DND-41 (cell line): ENCODE data around the gene POLD1.
"Not testable (repeated sequence)": the region's sequence is repeated elsewhere in the genome, so short reads cannot be mapped to it uniquely, and the experiment has no call there.

Experiments used
- ATAC-seq: fragments of 200-7000 bp; cut with Tn5 transposase; 3 replicates; pipeline ENCODE4 v1.9.1; 2021; ENCODE audit warnings: low read depth; ENCODE audit not compliant: insufficient read depth
- DNase-seq: peaks from one replicate; pipeline ENCODE4 v3.0.0-alpha.2; 2020
- H2AFZ ChIP-seq: 2 replicates; pipeline ENCODE4 v1.6.0; 2012; ENCODE audit warnings: low read depth, low read length
- H3K27ac ChIP-seq: 2 replicates; pipeline ENCODE4 v1.5.1; 2012; ENCODE audit warnings: low read length, inconsistent platforms
- H3K27me3 ChIP-seq: fragments of 200-600 bp; sonication (generic); 2 replicates; pipeline ENCODE4 v1.6.0; 2012; ENCODE audit warnings: low read length, mild to moderate bottlenecking, inconsistent platforms; ENCODE audit not compliant: insufficient read depth, poor library complexity
- H3K36me3 ChIP-seq: 2 replicates; pipeline ENCODE4 v1.5.1; 2012; ENCODE audit warnings: low read length, inconsistent platforms; ENCODE audit not compliant: insufficient read depth
- H3K4me1 ChIP-seq: 2 replicates; pipeline ENCODE4 v1.5.1; 2012; ENCODE audit warnings: mild to moderate bottlenecking, low read length; ENCODE audit not compliant: insufficient read depth
- H3K4me2 ChIP-seq: 2 replicates; pipeline ENCODE4 v1.6.0; 2012; ENCODE audit warnings: mild to moderate bottlenecking, moderate library complexity, low read length, inconsistent platforms; ENCODE audit not compliant: insufficient read depth
- H3K4me3 ChIP-seq, 2 experiments: fragments of 200-600 bp in 1 of 2; shearing (Covaris generic) in 1 of 2; 2 replicates each; pipeline ENCODE4 v1.5.1; 2012 to 2016; ENCODE audit warnings: inconsistent platforms in 2 of 2, low read length in 2 of 2, mild to moderate bottlenecking in 2 of 2, low read depth in 1 of 2, moderate library complexity in 1 of 2
- H3K79me2 ChIP-seq: 2 replicates; pipeline ENCODE4 v1.6.0; 2012; ENCODE audit warnings: low read length, inconsistent platforms; ENCODE audit not compliant: insufficient read depth
- H3K9ac ChIP-seq: 2 replicates; pipeline ENCODE4 v1.6.0; 2012; ENCODE audit warnings: low read depth, mild to moderate bottlenecking, inconsistent platforms, low read length, moderate library complexity
- H3K9me3 ChIP-seq: 2 replicates; pipeline ENCODE4 v1.5.1; 2012; ENCODE audit warnings: low read length, moderate library complexity, mild to moderate bottlenecking, inconsistent platforms; ENCODE audit not compliant: insufficient read depth, severe bottlenecking
- H4K20me1 ChIP-seq: 2 replicates; pipeline ENCODE4 v1.6.0; 2012; ENCODE audit warnings: low read length; ENCODE audit not compliant: insufficient read depth
- EZH2 ChIP-seq: IDR thresholded peaks from 3 replicates; pipeline ENCODE4 v1.6.1; 2012; ENCODE audit warnings: borderline replicate concordance, low read depth, mild to moderate bottlenecking, moderate library complexity, low read length, inconsistent platforms; ENCODE audit not compliant: severe bottlenecking
- TF ChIP-seq, protein P1 (sequence below): IDR thresholded peaks from 2 replicates; pipeline ENCODE4 v1.5.1; 2012; ENCODE audit warnings: borderline replicate concordance, low read length, moderate library complexity, mild to moderate bottlenecking; ENCODE audit not compliant: poor library complexity, severe bottlenecking; ENCODE audit errors: extremely low read depth

POLD1 gene

DNA sequence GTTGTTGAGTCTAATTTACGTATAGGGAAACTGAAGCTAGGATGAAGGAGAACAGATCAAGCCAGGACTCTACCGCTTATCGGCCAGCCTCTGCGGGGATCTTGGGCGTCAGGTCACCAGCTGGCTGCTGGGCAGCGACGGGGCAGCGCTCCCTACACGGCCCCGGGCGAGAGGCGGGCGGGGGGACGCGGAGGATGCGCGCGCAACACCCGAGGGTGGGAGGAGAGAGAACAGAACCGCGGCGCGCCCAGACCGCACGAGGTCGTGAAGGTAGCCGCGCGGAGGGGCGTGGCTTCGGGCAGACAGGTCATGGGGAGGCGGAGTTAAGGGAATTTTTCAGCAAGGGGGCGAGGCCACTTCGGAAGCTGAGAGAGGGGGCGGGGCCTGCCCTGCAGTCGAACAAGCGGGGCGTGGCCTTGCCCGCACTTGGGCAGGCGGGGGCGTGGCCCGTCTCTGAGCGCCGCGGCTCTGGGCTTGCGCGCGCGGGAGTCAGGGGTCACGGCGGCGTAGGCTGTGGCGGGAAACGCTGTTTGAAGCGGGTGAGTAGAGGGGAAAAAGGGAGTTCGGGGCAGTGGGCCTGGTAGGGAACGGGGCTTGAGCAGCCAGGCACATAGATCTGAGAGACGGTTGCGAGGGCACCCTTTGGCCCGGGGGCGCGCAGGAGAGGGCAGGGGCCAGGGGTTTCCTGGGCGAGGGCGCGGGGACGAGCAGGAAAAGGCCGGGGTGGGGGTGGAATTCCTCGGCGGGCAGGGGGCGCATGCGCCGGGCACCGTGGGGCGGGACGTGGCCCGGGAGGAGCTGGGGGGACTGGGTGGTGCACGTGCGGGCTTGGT is at the start of gene POLD1:
TSS of gene POLD1 (plus strand) at position 496 of the 833 bp plus-strand sequence. CDS start 14,505 bp downstream, outside the sequence.
- peaks cover 50% of the 10 kb centered on the region for H4K20me1 ChIP-seq
- peak within 1 kb of the TSS; percentile 87 for H2AFZ ChIP-seq
- DNase-seq = peak; percentile 98
- H3K79me2 ChIP-seq = peaks cover 49% of the 10 kb centered on the region
- peak; percentile 89 for ATAC-seq
- peaks cover 32% of the 10 kb centered on the region for H3K4me1 ChIP-seq
- peaks cover 72% of the 10 kb centered on the region for H3K36me3 ChIP-seq
- H3K4me2 ChIP-seq = peak within 1 kb of the TSS; percentile 100
- peak within 1 kb of the TSS; percentile 89 for H3K27ac ChIP-seq
- H3K4me3 ChIP-seq = peak within 1 kb of the TSS; percentile 98 to 100; a peak in 3 of 4 replicates
- no peak for TF ChIP-seq EZH2
- TF ChIP-seq, protein P1, sequence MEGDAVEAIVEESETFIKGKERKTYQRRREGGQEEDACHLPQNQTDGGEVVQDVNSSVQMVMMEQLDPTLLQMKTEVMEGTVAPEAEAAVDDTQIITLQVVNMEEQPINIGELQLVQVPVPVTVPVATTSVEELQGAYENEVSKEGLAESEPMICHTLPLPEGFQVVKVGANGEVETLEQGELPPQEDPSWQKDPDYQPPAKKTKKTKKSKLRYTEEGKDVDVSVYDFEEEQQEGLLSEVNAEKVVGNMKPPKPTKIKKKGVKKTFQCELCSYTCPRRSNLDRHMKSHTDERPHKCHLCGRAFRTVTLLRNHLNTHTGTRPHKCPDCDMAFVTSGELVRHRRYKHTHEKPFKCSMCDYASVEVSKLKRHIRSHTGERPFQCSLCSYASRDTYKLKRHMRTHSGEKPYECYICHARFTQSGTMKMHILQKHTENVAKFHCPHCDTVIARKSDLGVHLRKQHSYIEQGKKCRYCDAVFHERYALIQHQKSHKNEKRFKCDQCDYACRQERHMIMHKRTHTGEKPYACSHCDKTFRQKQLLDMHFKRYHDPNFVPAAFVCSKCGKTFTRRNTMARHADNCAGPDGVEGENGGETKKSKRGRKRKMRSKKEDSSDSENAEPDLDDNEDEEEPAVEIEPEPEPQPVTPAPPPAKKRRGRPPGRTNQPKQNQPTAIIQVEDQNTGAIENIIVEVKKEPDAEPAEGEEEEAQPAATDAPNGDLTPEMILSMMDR = no peak
- no peaks in the 10 kb centered on the region for H3K27me3 ChIP-seq
- H3K9ac ChIP-seq = peak within 1 kb of the TSS; percentile 80
- H3K9me3 ChIP-seq = no peaks in the 10 kb centered on the region

DNA sequence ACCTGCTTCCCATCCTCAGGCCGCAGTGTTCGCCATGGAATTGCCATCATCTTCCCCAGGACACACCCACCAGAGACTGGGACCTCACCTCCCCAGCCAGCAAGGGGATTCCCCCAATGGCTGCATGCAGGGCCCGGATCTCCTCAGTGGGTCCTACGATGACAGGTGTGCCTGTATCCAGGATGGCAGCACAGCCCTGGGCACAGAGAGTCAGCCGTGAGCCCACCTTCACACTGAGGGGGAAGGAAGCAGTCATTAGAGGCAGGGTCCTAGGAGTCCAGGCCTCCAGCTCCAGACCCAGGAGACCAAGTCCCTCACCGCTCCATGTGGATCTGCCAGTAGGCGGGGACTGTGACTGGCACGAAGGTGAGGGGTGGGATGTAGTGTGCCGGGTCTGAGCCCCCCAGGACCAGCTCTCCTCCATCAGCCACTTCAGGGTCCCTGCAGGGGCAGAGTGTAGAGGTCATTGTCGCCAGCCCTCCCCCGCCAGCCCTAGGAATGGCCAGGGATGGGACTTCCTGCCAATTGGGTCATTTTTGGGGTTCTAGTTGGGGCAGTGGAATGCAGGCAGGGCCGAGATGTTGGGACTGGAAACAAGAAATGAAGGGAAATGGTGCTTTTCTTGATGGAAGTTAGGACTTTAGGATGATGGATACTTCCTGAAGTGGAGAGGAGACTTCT is 49.3 kb upstream of the POLD1 start:
- no peak overlapping the region for H3K27ac ChIP-seq
- H3K4me1 ChIP-seq = peaks cover 26% of the 10 kb centered on the region
- H3K36me3 ChIP-seq = no peaks in the 10 kb centered on the region
- DNase-seq (no peak), ATAC-seq (no peak)
- H3K4me3 ChIP-seq = no peak overlapping the region
- no peaks in the 10 kb centered on the region for H4K20me1 ChIP-seq
- H3K27me3 ChIP-seq = no peaks in the 10 kb centered on the region
- TF ChIP-seq, protein P1 = no peak
- no peak for TF ChIP-seq EZH2
- H3K79me2 ChIP-seq = no peaks in the 10 kb centered on the region
- H3K9ac ChIP-seq = no peak overlapping the region
- no peak overlapping the region for H2AFZ ChIP-seq
- H3K4me2 ChIP-seq = no peak overlapping the region
- H3K9me3 ChIP-seq = no peaks in the 10 kb centered on the region

DNA sequence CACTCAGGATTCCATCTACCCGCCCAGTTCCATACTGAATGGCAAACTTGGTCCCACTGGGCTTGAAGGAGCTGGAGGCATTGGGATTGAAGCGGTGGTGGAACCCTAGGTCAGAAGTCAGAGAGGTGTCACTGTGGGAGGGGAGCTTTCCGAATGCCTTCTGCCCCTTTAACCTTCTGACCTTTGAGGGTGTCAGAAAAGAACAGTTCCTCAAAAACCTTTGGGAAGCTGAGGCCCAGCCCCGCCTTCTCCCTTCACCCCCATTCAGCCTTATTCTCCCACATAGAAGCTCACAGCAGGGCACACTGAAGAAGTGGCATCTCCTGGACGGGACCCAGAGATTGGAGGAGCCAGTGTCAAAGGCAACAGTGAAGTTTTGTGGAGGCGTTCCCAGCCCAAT is 47.1 kb upstream of the POLD1 start:
- H3K79me2 ChIP-seq, DNase-seq, H3K4me1 ChIP-seq, H3K4me3 ChIP-seq, H3K27ac ChIP-seq, ATAC-seq, H3K36me3 ChIP-seq, H4K20me1 ChIP-seq, H3K4me2 ChIP-seq, H3K9me3 ChIP-seq, H2AFZ ChIP-seq, H3K9ac ChIP-seq, H3K27me3 ChIP-seq: not testable (repeated sequence)

DNA sequence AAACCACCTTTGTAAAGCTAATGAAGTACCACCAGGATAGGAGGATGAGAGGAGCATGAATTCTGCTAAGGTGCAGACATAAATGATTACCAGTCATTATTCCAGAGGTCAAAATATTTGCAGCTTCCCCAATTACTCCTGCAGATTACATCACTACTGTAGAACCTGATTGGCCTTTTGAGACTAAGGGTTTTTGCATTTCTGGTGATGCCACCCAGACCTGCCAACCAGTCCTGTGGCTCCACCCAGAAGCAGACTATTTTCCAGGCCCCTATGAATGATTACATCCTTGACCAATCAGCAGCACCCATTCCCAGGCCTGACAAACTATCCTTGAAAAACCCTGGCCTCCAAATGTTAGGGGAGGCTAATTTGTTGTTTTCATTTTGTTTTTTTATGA is 43.8 kb upstream of the POLD1 start:
- no peaks in the 10 kb centered on the region for H3K27me3 ChIP-seq
- no peak overlapping the region for H3K27ac ChIP-seq
- no peak overlapping the region for H3K4me3 ChIP-seq
- H3K79me2 ChIP-seq = no peaks in the 10 kb centered on the region
- no peak overlapping the region for H3K9ac ChIP-seq
- DNase-seq (no peak), ATAC-seq (no peak)
- no peaks in the 10 kb centered on the region for H4K20me1 ChIP-seq
- H3K36me3 ChIP-seq = no peaks in the 10 kb centered on the region
- no peak overlapping the region for H3K4me2 ChIP-seq
- TF ChIP-seq EZH2 = no peak
- TF ChIP-seq, protein P1 = no peak
- H3K4me1 ChIP-seq = no peaks in the 10 kb centered on the region
- H2AFZ ChIP-seq = no peak overlapping the region
- no peaks in the 10 kb centered on the region for H3K9me3 ChIP-seq
